MCF 10A (cell line): ENCODE data around the gene ARL15. TPM values are rescaled to one million over a fixed set of nuclear protein-coding genes. Genes with fewer than 3 reads are reported as not detected.

Experiments used
- BruUV-seq: library from RNA; stranded (reverse); fragments of 400-500 nt; replicated peaks from 2 replicates; lab custom pipeline; 2021; lab: Mats Ljungman, UMichigan
- CTCF ChIA-PET: fragments of 300-600 bp; sonication (Branson Sonifier 250); formaldehyde crosslinking; extraction: SDS; loops from one replicate; lab custom pipeline; 2021; ENCODE audit warnings: antibody characterized with exemption, inconsistent platforms; lab: Yijun Ruan, JAX
- POLR2A ChIA-PET: fragments of 300-600, 350-650 bp; sonication (Branson Sonifier 250); formaldehyde crosslinking; extraction: SDS; loops from one replicate; lab custom pipeline; 2020; ENCODE audit warnings: antibody characterized with exemption, inconsistent platforms; lab: Yijun Ruan, JAX
- DNase-seq: peaks from one replicate; pipeline ENCODE4 v3.0.0-alpha.2; 2018; ENCODE audit not compliant: unreplicated experiment
- H3K27ac Mint-ChIP-seq: one replicate; pipeline ENCODE4 v1.8.0; 2022; ENCODE audit warnings: mild to moderate bottlenecking, low read depth, mixed read lengths; ENCODE audit not compliant: unreplicated experiment
- H3K27me3 Mint-ChIP-seq: one replicate; pipeline ENCODE4 v1.8.0; 2022; ENCODE audit warnings: mixed read lengths; ENCODE audit not compliant: insufficient read depth, unreplicated experiment
- H3K36me3 Mint-ChIP-seq: one replicate; pipeline ENCODE4 v1.8.0; 2022; ENCODE audit warnings: mild to moderate bottlenecking, moderate library complexity, mixed read lengths; ENCODE audit not compliant: insufficient read depth, unreplicated experiment
- H3K4me1 Mint-ChIP-seq: one replicate; pipeline ENCODE4 v1.8.0; 2022; ENCODE audit warnings: mixed read lengths; ENCODE audit not compliant: insufficient read depth, unreplicated experiment
- H3K4me3 Mint-ChIP-seq: one replicate; pipeline ENCODE4 v1.8.0; 2022; ENCODE audit warnings: mild to moderate bottlenecking, moderate library complexity, mixed read lengths; ENCODE audit not compliant: unreplicated experiment
- H3K9me3 Mint-ChIP-seq: one replicate; pipeline ENCODE4 v1.8.0; 2022; ENCODE audit warnings: mixed read lengths; ENCODE audit not compliant: unreplicated experiment
- intact Hi-C: fragments of 100-400 bp; cut with micrococcal nuclease; formaldehyde crosslinking; loops from 2 replicates; pipeline ENCODE4 v1.14.1; 2022
- total RNA-seq: library from RNA; stranded (reverse); gene quantifications from 2 replicates; pipeline ENCODE4 v1.2.3, GENCODE V29; 2022
- TF ChIP-seq, protein P1 (sequence below): fragments of 200-600 bp; IDR thresholded peaks from one replicate; pipeline ENCODE4 v1.8.0; 2022; ENCODE audit warnings: antibody characterized with exemption, mild to moderate bottlenecking; ENCODE audit not compliant: unreplicated experiment

Gene ARL15
- total RNA-seq, 1 experiment from 2014 or later = 11.3 TPM

DNA sequence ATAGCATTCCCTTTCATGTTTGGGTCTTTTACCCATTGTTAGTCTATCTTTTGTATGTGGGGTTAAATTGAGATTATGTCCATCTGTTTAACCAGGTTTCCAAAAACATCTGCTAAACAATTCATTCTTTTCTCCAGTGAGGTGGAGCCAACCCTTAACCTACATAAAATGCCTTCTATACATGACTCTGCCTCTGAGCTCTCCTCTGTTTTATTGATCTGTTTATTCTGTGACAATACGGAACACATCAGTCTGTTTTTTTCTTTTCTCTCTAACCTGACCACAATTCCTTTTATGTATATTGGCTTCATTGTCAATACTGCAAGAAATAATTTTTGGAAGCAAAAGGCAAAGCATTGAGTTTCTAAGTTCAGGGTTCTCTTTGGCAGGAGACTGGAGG, 9.9 kb upstream of the ARL15 start:
- ChIA-PET POLR2A (interaction anchor here (0.5 to 0.6 kb wide), 2 partner anchors 116 to 654 kb away, joined by 3 to 4 read pairs; no protein-coding TSS in a partner anchor), CTCF (no interaction called here)
- Mint-ChIP-seq H3K36me3 (no peaks in the 10 kb centered on the region), H3K27me3 (no peaks in the 10 kb centered on the region), H3K4me3 (no peak overlapping the region), H3K9me3 (no peaks in the 10 kb centered on the region), H3K4me1 (peaks cover 6% of the 10 kb centered on the region), H3K27ac (no peak overlapping the region)
- intact Hi-C loops = no loop called here
- TF ChIP-seq, protein P1, sequence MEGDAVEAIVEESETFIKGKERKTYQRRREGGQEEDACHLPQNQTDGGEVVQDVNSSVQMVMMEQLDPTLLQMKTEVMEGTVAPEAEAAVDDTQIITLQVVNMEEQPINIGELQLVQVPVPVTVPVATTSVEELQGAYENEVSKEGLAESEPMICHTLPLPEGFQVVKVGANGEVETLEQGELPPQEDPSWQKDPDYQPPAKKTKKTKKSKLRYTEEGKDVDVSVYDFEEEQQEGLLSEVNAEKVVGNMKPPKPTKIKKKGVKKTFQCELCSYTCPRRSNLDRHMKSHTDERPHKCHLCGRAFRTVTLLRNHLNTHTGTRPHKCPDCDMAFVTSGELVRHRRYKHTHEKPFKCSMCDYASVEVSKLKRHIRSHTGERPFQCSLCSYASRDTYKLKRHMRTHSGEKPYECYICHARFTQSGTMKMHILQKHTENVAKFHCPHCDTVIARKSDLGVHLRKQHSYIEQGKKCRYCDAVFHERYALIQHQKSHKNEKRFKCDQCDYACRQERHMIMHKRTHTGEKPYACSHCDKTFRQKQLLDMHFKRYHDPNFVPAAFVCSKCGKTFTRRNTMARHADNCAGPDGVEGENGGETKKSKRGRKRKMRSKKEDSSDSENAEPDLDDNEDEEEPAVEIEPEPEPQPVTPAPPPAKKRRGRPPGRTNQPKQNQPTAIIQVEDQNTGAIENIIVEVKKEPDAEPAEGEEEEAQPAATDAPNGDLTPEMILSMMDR = no peak
- BruUV-seq = no TSS peak
- DNase-seq = no peak

DNA sequence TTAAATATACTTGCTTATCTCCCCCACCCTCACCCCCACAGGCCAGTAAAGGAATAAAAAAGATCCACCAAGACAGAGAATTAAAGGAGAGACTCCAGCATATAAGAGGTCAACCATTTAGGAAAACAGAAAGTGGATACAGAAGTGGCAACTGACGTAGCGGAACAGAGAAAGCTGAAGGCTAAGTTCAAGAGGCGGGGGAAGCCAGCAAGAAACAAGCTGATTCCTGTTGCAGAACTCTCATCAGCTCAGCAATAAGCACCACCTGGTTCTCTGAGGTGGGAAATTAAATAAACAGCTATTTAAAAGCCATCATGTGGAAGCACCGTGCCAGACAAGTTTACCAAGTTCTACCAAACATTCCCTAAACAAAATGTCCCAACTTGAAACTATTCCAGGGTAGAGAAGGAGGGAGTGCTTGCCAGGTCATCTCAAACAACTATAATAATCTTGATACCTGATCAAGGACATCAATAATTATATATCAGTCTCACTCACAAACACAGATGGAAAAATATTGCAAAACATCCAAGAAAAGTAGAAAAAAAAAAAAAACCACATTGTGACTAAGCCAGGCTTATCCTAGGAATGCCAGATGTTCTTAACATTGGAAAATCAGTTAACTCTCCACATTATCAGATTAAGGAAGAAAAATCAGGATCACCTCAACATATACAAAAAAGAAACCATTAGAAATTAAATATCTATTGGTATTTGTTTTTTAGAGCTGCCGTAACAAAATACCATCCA, 7.3 kb upstream of the ARL15 start:
- no peak overlapping the region for H3K27ac Mint-ChIP-seq
- H3K9me3 Mint-ChIP-seq = no peaks in the 10 kb centered on the region
- no peak for DNase-seq
- intact Hi-C loops = loop anchor here (10.0 kb wide), 1 partner anchor 577 kb away; no protein-coding TSS in a partner anchor
- no peaks in the 10 kb centered on the region for H3K27me3 Mint-ChIP-seq
- no TSS peak for BruUV-seq
- H3K36me3 Mint-ChIP-seq = no peaks in the 10 kb centered on the region
- ChIA-PET POLR2A (interaction anchor here (0.6 to 1.0 kb wide), 4 partner anchors 9 to 1834 kb away, joined by 3 read pairs; no protein-coding TSS in a partner anchor), CTCF (interaction anchor here (0.6 to 1.7 kb wide), 4 partner anchors 10 to 172 kb away, joined by 3 to 5 read pairs (median 4); no protein-coding TSS in a partner anchor)
- H3K4me1 Mint-ChIP-seq = peaks cover 11% of the 10 kb centered on the region
- no peak overlapping the region for H3K4me3 Mint-ChIP-seq
- TF ChIP-seq, protein P1 = no peak

DNA sequence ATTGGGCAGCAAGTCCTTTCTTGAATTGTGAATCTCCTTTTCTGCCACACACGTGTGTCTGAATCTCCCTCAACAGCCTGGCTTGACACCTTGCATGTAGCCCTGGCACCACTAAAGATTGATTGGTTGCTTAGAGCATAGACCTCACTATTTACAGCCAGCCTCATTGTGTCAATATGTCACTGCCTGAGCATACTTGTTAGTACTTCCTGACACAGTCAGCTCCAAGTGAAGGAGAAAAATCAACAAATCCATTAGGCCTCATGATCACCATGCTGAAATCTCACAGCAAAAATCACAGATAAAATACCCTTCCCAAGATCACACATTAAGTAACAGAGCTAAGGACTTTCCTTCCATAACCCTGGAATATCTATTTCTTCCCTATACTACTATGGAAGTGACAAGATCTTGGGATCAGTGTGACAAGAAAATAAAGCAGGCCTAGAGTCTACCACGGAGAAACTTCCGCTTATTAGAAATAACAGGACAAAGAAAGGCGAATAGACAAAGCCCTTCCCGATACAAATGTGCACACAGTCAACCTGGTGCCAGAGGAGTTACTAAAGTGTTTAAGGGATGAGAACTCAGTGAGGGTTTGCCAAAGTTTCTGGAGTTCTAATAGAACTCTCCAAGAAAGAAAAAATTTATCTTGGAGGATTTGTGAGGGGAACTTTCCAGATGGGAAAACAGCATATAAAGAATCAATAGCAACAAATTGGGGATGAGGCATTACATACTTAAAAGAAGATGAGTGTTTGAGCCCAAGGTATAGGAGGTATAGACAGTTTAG, 5.6 kb upstream of the ARL15 start:
- TF ChIP-seq, protein P1 = no peak
- peaks cover 11% of the 10 kb centered on the region for H3K4me1 Mint-ChIP-seq
- no TSS peak for BruUV-seq
- H3K4me3 Mint-ChIP-seq = no peak overlapping the region
- peaks cover 2% of the 10 kb centered on the region for H3K36me3 Mint-ChIP-seq
- intact Hi-C loops = loop anchor here (10.0 kb wide), 1 partner anchor 579 kb away; no protein-coding TSS in a partner anchor
- no peak for DNase-seq
- no peaks in the 10 kb centered on the region for H3K9me3 Mint-ChIP-seq
- ChIA-PET POLR2A (interaction anchor here (0.6 to 1.8 kb wide), 4 partner anchors 10 to 88 kb away, joined by 4 read pairs; no protein-coding TSS in a partner anchor), CTCF (interaction anchor here (0.5 to 2.7 kb wide), 7 partner anchors 10 to 174 kb away, joined by 3 to 15 read pairs (median 3); no protein-coding TSS in a partner anchor)
- H3K27me3 Mint-ChIP-seq = no peaks in the 10 kb centered on the region
- no peak overlapping the region for H3K27ac Mint-ChIP-seq
